ENCODE measurements around the gene DRD5.

DNA sequence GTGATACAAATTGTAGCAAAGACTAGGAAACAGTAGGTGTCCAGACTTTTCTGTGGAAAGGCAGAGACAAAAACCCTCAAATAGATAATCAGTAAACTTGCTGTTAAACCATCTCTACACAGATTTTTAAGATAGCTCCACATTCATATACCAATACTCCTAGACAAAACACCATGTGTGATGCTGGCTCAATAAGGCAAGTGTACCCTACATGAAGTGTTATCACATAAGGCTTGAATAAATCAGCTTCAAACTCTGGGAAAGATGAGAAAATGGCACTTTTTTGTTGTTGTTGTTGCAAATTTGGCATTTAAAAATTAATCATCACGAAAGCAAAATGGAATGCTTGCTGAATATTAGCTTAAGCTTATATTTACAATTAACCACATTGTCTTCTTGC, 45.1 kb downstream of the DRD5 start:
- TF ChIP-seq CTCF (conservative IDR thresholded peaks at IDR 0.05) (no peak), ZFX (IDR thresholded peaks at IDR 0.05) (no peak)

Data from C4-2B (cell line).